Mucosa of descending colon (tissue), 3 donors: ENCODE data around the gene KCNT1. TPM values are rescaled to one million over a fixed set of nuclear protein-coding genes. Genes with fewer than 3 reads are reported as not detected.

Source experiments
- ATAC-seq: fragments of 200-7000 bp; cut with Tn5 transposase; one replicate; pipeline ENCODE4 v1.9.1; 2020; ENCODE audit warnings: mild to moderate bottlenecking, moderate library complexity
- DNase-seq, 3 donors: peaks; one replicate each; pipeline ENCODE4 v3.0.0-alpha.2; 2020
- H3K36me3 ChIP-seq: fragments of 200-600 bp; one replicate; pipeline ENCODE4 v1.8.0; 2021; ENCODE audit warnings: low read depth, mild to moderate bottlenecking
- H3K4me1 ChIP-seq: fragments of 200-600 bp; one replicate; pipeline ENCODE4 v1.8.0; 2021; ENCODE audit warnings: low read depth, mild to moderate bottlenecking
- H3K4me3 ChIP-seq: fragments of 200-600 bp; one replicate; pipeline ENCODE4 v1.8.0; 2021; ENCODE audit warnings: mild to moderate bottlenecking
- H3K9me3 ChIP-seq: fragments of 200-600 bp; one replicate; pipeline ENCODE4 v1.8.0; 2021; ENCODE audit warnings: mild to moderate bottlenecking
- CTCF ChIP-seq: fragments of 200-600 bp; IDR thresholded peaks from one replicate; pipeline ENCODE4 v1.8.0; 2022; ENCODE audit warnings: antibody characterized with exemption, mild to moderate bottlenecking
- intact Hi-C, 2 donors: fragments of 100-400 bp; cut with DNase I in 1 of 2; cut with micrococcal nuclease in 1 of 2; formaldehyde crosslinking; loops; one replicate each; pipeline versions ENCODE4 v1.11.0 to v1.11.1; 2022; cut with DNase I, micrococcal nuclease
- total RNA-seq, 3 donors: library from RNA; stranded (reverse); fragmentation: NEBNext Ultra II Directional in 2 of 3; extraction: Animal tissue kit (Norgen Biotek cat#: 25700) in 2 of 3; gene quantifications; one replicate each; pipeline versions ENCODE4 v1.2.1 to v1.2.4, GENCODE V29; 2021 to 2023
- donor health status: DM: no; HTN: no; CAD: no; lungs with moderate emphysema.
- donor health status: DM: no; HTN: no; CAD: no.
- donor health status: DM: no; HTN: yes; CAD: no.

The KCNT1 gene
- total RNA-seq, 3 donors from 2014 or later = 0.22 to 0.60 TPM; not detected in 1

- intact Hi-C loops = no loop called here
- Histone ChIP-seq H3K36me3 (no peaks in the 10 kb centered on the region), H3K4me3 (no peak overlapping the region), H3K9me3 (peaks cover 15% of the 10 kb centered on the region), H3K4me1 (no peaks in the 10 kb centered on the region)
- no peak for TF ChIP-seq CTCF
- DNase-seq = no peak
- ATAC-seq = no peak
These were observed 123.6 kb downstream of the KCNT1 start for GRCh38 chr9:135825435-135826187.

- Histone ChIP-seq H3K4me3 (no peak overlapping the region), H3K9me3 (peaks cover 15% of the 10 kb centered on the region), H3K4me1 (no peaks in the 10 kb centered on the region), H3K36me3 (no peaks in the 10 kb centered on the region)
- intact Hi-C loops = no loop called here
- ATAC-seq (no peak), DNase-seq (no peak)
- no peak for TF ChIP-seq CTCF
These were observed 124.2 kb downstream of the KCNT1 start for GRCh38 chr9:135826188-135826545.

- no peak overlapping the region for H3K4me3 ChIP-seq
- no peak for TF ChIP-seq CTCF
- peaks cover 15% of the 10 kb centered on the region for H3K9me3 ChIP-seq
- intact Hi-C loops = no loop called here
- H3K4me1 ChIP-seq = no peaks in the 10 kb centered on the region
- no peak for ATAC-seq
- H3K36me3 ChIP-seq = no peaks in the 10 kb centered on the region
- no peak for DNase-seq
These were observed 125.3 kb downstream of the KCNT1 start for GRCh38 chr9:135827301-135827700.

- no peak for DNase-seq
- no peak for ATAC-seq
- no peaks in the 10 kb centered on the region for H3K36me3 ChIP-seq
- H3K4me3 ChIP-seq = no peak overlapping the region
- no peak for TF ChIP-seq CTCF
- intact Hi-C loops = no loop called here
- peaks cover 15% of the 10 kb centered on the region for H3K9me3 ChIP-seq
- H3K4me1 ChIP-seq = no peaks in the 10 kb centered on the region
These were observed 126.0 kb downstream of the KCNT1 start for GRCh38 chr9:135827866-135828580.

- no peak for TF ChIP-seq CTCF
- H3K4me1 ChIP-seq = no peaks in the 10 kb centered on the region
- DNase-seq (no peak), ATAC-seq (no peak)
- no peak overlapping the region for H3K4me3 ChIP-seq
- intact Hi-C loops = no loop called here
- peaks cover 15% of the 10 kb centered on the region for H3K9me3 ChIP-seq
- H3K36me3 ChIP-seq = no peaks in the 10 kb centered on the region
These were observed 126.7 kb downstream of the KCNT1 start for GRCh38 chr9:135828656-135829055.
